GM12878 (cell line): Measurements from ENCODE around the gene ZNF407. TPM values are rescaled to one million over a fixed set of nuclear protein-coding genes. Genes with fewer than 3 reads are reported as not detected.

ENCODE experiments used
- ATAC-seq: fragments of 200-7000 bp; cut with Tn5 transposase; 3 replicates; pipeline ENCODE4 v1.9.1; 2020; ENCODE audit warnings: mild to moderate bottlenecking, moderate library complexity
- Bru-seq: library from RNA; stranded (reverse); fragments of 400-500 nt; gene quantifications from one replicate; lab custom pipeline; 2021; lab: Mats Ljungman, UMichigan
- BruChase-seq, 2 experiments: library from RNA; stranded (reverse); fragments of 400-500 nt; gene quantifications; one replicate each; lab custom pipeline; 2021; lab: Mats Ljungman, UMichigan
- BruUV-seq: library from RNA; stranded (reverse); fragments of 400-500 nt; replicated peaks from 2 replicates; lab custom pipeline; 2021; lab: Mats Ljungman, UMichigan
- CTCF ChIA-PET: fragments of 300-600 bp; sonication (Branson Sonifier 250); formaldehyde crosslinking; extraction: SDS; loops from one replicate; lab custom pipeline; 2021; ENCODE audit warnings: inconsistent platforms; lab: Yijun Ruan, JAX
- POLR2A ChIA-PET: fragments of 350-600 bp; formaldehyde crosslinking; extraction: SDS; loops from one replicate; lab custom pipeline; 2021; ENCODE audit warnings: inconsistent platforms; lab: Charles Lee
- RAD21 ChIA-PET: fragments of 300-600 bp; sonication (Branson Sonifier 250); formaldehyde crosslinking; loops from one replicate; lab custom pipeline; 2023; ENCODE audit warnings: antibody characterized with exemption; ENCODE audit not compliant: unreplicated experiment; lab: Charles Lee
- SMC1A ChIA-PET: fragments of 300-600 bp; sonication (Branson Sonifier 250); formaldehyde crosslinking; loops from one replicate; lab custom pipeline; 2023; ENCODE audit not compliant: unreplicated experiment, uncharacterized antibody; lab: Charles Lee
- DNase-seq: peaks from one replicate; pipeline ENCODE4 v3.0.0-alpha.2; 2011; ENCODE audit warnings: low read depth, low spot score
- FAIRE-seq: peaks from 3 replicates; lab custom pipeline; 2011; peaks lifted over from hg19 to GRCh38; lab: Jason Lieb, UNC
- H2AFZ ChIP-seq: 2 replicates; pipeline ENCODE4 v1.6.0; 2011; ENCODE audit warnings: low read depth, low read length, control low read depth; ENCODE audit not compliant: control insufficient read depth
- H3K27ac ChIP-seq: 2 replicates; pipeline ENCODE4 v1.5.1; 2011; ENCODE audit warnings: control low read depth; ENCODE audit not compliant: control insufficient read depth, insufficient read depth
- H3K27me3 ChIP-seq, 2 experiments: replicated peaks in 1 of 2; 2 replicates each; pipeline versions ENCODE4 v1.6.0 to v1.6.1; 2011; ENCODE audit warnings: low read length in 1 of 2; ENCODE audit not compliant: control insufficient read depth in 2 of 2, insufficient read depth in 2 of 2
- H3K36me3 ChIP-seq, 2 experiments: 2 replicates each; pipeline ENCODE4 v1.5.1; 2011; ENCODE audit warnings: low read length in 1 of 2; ENCODE audit not compliant: control insufficient read depth in 2 of 2, insufficient read depth in 2 of 2
- H3K4me1 ChIP-seq: 2 replicates; pipeline ENCODE4 v1.6.1; 2011; ENCODE audit warnings: mild to moderate bottlenecking, low read length, moderate library complexity, mixed read lengths; ENCODE audit not compliant: control insufficient read depth, insufficient read depth
- H3K4me2 ChIP-seq: 2 replicates; pipeline ENCODE4 v1.6.0; 2011; ENCODE audit warnings: control low read depth; ENCODE audit not compliant: control insufficient read depth, insufficient read depth
- H3K4me3 ChIP-seq: fragments of 200-600 bp; sonication (generic); 2 replicates; pipeline ENCODE4 v1.5.1; 2016
- H3K79me2 ChIP-seq: 2 replicates; pipeline ENCODE4 v1.6.0; 2011; ENCODE audit warnings: low read length; ENCODE audit not compliant: control insufficient read depth, insufficient read depth
- H3K9ac ChIP-seq: 2 replicates; pipeline ENCODE4 v1.8.0; 2011; ENCODE audit warnings: low read length, control low read depth, mixed read lengths; ENCODE audit not compliant: control insufficient read depth, insufficient read depth
- H3K9me3 ChIP-seq: replicated peaks from 3 replicates; pipeline ENCODE4 v1.5.1; 2011; ENCODE audit warnings: mild to moderate bottlenecking, low read length; ENCODE audit not compliant: control insufficient read depth, insufficient read depth
- H4K20me1 ChIP-seq: 2 replicates; pipeline ENCODE4 v1.6.0; 2011; ENCODE audit not compliant: control insufficient read depth, insufficient read depth
- GABPA ChIP-seq: IDR thresholded peaks from 2 replicates; pipeline ENCODE4 v1.6.1; 2014; ENCODE audit warnings: antibody characterized with exemption, low read depth, mild to moderate bottlenecking, inconsistent platforms
- HCFC1 ChIP-seq: fragments of 150-350 bp; IDR thresholded peaks from 2 replicates; pipeline ENCODE4 v1.6.1; 2014; ENCODE audit warnings: low read length
- MTA2 ChIP-seq: fragments of 450-650 bp; IDR thresholded peaks from 2 replicates; pipeline ENCODE4 v1.6.1; 2016; ENCODE audit warnings: low read depth, mild to moderate bottlenecking, moderate library complexity
- RAD51 ChIP-seq: fragments of 450-650 bp; IDR thresholded peaks from 2 replicates; pipeline ENCODE4 v1.6.1; 2016; ENCODE audit warnings: moderate library complexity, mild to moderate bottlenecking, inconsistent platforms
- SIX5 ChIP-seq: IDR thresholded peaks from 2 replicates; pipeline ENCODE4 v1.6.1; 2011; ENCODE audit warnings: mild to moderate bottlenecking, low read depth, low read length, moderate library complexity; ENCODE audit not compliant: severe bottlenecking
- SPI1 ChIP-seq: IDR thresholded peaks from 2 replicates; pipeline ENCODE4 v1.6.1; 2011; ENCODE audit warnings: low read depth, mild to moderate bottlenecking, low read length, moderate library complexity, borderline replicate concordance; ENCODE audit not compliant: insufficient read depth
- SRF ChIP-seq, 2 experiments: IDR thresholded peaks; 2 replicates each; pipeline ENCODE4 v1.6.1; 2011; ENCODE audit warnings: low read depth in 2 of 2, low read length in 2 of 2, mild to moderate bottlenecking in 1 of 2, moderate library complexity in 1 of 2
- SUPT20H ChIP-seq: IDR thresholded peaks from 2 replicates; pipeline ENCODE4 v1.6.1; 2011; ENCODE audit warnings: low read depth, mild to moderate bottlenecking, low read length, moderate library complexity, borderline replicate concordance; ENCODE audit not compliant: control insufficient read depth
- TAF1 ChIP-seq: IDR thresholded peaks from 2 replicates; pipeline ENCODE4 v1.6.1; 2011; ENCODE audit warnings: mild to moderate bottlenecking, low read depth, low read length, borderline replicate concordance
- ZBTB40 ChIP-seq: fragments of 450-650 bp; IDR thresholded peaks from 2 replicates; pipeline ENCODE4 v1.6.1; 2016; ENCODE audit warnings: mild to moderate bottlenecking, moderate library complexity, borderline replicate concordance
- WGBS: methylation state at CpG from one replicate; pipeline ENCODE4 v1.1.6; 2016; ENCODE audit warnings: low lambda C conversion rate; ENCODE audit not compliant: insufficient replicate concordance, insufficient coverage; ENCODE audit errors: missing lambda C conversion rate; 5-methylcytosine and 5-hydroxymethylcytosine counted together
- in situ Hi-C: fragments of 300-500 bp; cut with MboI; formaldehyde crosslinking; loops from 9 replicates; pipeline ENCODE4 v1.14.3; 2018; ENCODE audit warnings: mixed read lengths
- intact Hi-C: fragments of 100-400 bp; cut with micrococcal nuclease; formaldehyde crosslinking; loops from one replicate; pipeline ENCODE4 v1.14.2; 2022; ENCODE audit not compliant: unreplicated experiment
- long read RNA-seq, 2 experiments: library from polyadenylated mRNA; unstranded; transcript quantifications; one replicate each; pipeline ENCODE4 v2.0.0, GENCODE V29; 2019 to 2020
- polyA minus RNA-seq, 3 experiments: library from RNA; depleted of rRNA, polyadenylated mRNA; stranded (reverse); fragments of >200 nt; gene quantifications; 2 replicates each; pipeline ENCODE4 v1.2.3, GENCODE V29; 2011
- polyA plus RNA-seq, 11 experiments: library from polyadenylated mRNA; depleted of rRNA in 4 of 11; unstranded in 6 of 11; stranded (reverse) in 5 of 11; fragments of >200 nt; fragmentation: Nextera tagmentation in 4 of 11; fragmentation: Illumina TruSeq in 1 of 11; extraction: Ambion mirVana in 4 of 11; extraction: Trizol in 1 of 11; gene quantifications; 1 replicate in 1 of 11; 2 replicates in 10 of 11; pipeline versions ENCODE4 v1.2.1 to v1.2.3, GENCODE V29; 2011 to 2016; ENCODE audit warnings: inconsistent platforms in 2 of 11, missing spikeins in 2 of 11, low read depth in 1 of 11
- total RNA-seq, 4 experiments: library from RNA; depleted of rRNA in 3 of 4; stranded (reverse); fragments of >200 nt in 3 of 4; fragmentation: Illumina TruSeq in 1 of 4; extraction: Trizol in 1 of 4; gene quantifications; 2 replicates each; pipeline versions ENCODE4 v1.2.1 to v1.2.3, GENCODE V29; 2013 to 2021

Gene ZNF407
- total RNA-seq (2013; cell fraction: nucleolus; rRNA removed) = 81.4 and 81.8 TPM in 2 replicates
- 10.1 and 11.2 TPM in 2 replicates for total RNA-seq (2014; rRNA removed)
- 11.0 TPM in 2 replicates for total RNA-seq (2014; rRNA removed; fragmentation: Illumina TruSeq; extraction: Trizol)
- total RNA-seq (2021) = 10.3 and 11.6 TPM in 2 replicates
- polyA plus RNA-seq (2011; ENCODE audit: low read depth) = 2.1 TPM
- 3.9 and 4.5 TPM in 2 replicates for polyA plus RNA-seq (2011; rRNA removed)
- 3.0 and 4.1 TPM in 2 replicates for polyA plus RNA-seq (2011; cell fraction: cytosol; rRNA removed)
- 7.4 and 10.7 TPM in 2 replicates for polyA plus RNA-seq (2011; cell fraction: nucleus; rRNA removed)
- 2.9 and 3.1 TPM in 2 replicates for polyA plus RNA-seq (2012)
- polyA plus RNA-seq (2014; fragmentation: Illumina TruSeq; extraction: Trizol) = 4.8 and 5.7 TPM in 2 replicates
- polyA plus RNA-seq (2014; fragmentation: Nextera tagmentation; extraction: Ambion mirVana) = under 1 TPM; 0.69 to 0.88 TPM
- polyA plus RNA-seq (2014; rRNA removed) = 4.1 and 4.7 TPM in 2 replicates
- polyA plus RNA-seq (2016; fragmentation: Nextera tagmentation; extraction: Ambion mirVana) = 1 to 10 TPM; 5.8 to 6.3 TPM
- 32.5 and 34.8 TPM in 2 replicates for polyA minus RNA-seq (2011; rRNA and poly(A)+ RNA removed)
- 4.3 and 7.4 TPM in 2 replicates for polyA minus RNA-seq (2011; cell fraction: cytosol; rRNA and poly(A)+ RNA removed)
- 63.2 and 96.7 TPM in 2 replicates for polyA minus RNA-seq (2011; cell fraction: nucleus; rRNA and poly(A)+ RNA removed)
- Bru-seq, nascent RNA = percentile 61 among the genes with signal in this experiment
- BruChase-seq, experiment 1, labeled RNA remaining after a 6-hour chase = percentile 57 among the genes with signal in this experiment
- percentile 63 among the genes with signal in this experiment for BruChase-seq, experiment 2, labeled RNA remaining after a 2-hour chase
- long read RNA-seq, experiment 1, full-length matches to known transcripts = 2 of 3 reads
- long read RNA-seq, experiment 1, partial matches to known transcripts = 0 of 3 reads
- long read RNA-seq, experiment 1, other reads (novel, unspliced or antisense) = 1 of 3 reads
- long read RNA-seq, experiment 2, full-length matches to known transcripts = 1 of 21 reads
- long read RNA-seq, experiment 2, partial matches to known transcripts = 11 of 21 reads
- long read RNA-seq, experiment 2, other reads (novel, unspliced or antisense) = 9 of 21 reads

DNA sequence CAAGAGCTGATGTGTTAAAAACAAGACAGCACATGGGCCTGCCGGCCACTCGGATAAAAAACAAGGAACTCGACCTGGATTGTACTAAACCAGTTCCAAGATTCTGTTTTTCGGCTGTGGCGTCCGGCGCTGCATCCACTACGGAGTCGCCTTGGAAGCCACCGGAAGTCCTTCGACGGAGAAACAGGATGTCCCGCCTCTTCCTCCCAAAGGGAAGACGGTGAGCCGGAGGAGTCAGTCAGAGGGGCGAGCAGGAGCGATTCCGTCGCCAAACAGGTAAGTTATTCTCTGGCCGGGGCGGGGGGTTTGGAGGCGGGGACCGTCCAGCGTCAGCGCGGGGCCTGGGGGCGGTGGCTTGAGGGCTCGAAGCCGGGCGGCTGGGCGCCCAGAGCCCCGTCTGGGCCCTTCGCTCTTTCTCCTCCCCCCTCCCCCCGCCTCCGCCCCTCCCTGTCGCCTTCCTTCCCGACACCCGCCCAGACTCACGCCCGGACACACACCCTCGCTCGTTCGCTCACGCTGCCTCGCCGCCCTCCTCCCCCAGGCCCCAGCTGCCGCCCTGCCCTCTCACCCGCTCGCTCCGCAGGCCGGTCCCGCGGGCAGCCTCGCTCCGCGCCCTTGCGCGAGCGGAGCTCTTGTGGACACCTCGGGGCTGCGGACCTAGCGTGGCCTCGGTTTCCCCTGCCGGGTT is at the start of gene ZNF407:
ZNF407 (plus strand) TSS at position 209 of the 688 bp plus-strand sequence. CDS start 33,150 bp downstream, outside the sequence.
- in situ Hi-C loops (loop anchor here (5.0 kb wide), 1 partner anchor 101 kb away; the partner anchor contains the start of gene CNDP2), intact Hi-C loops (loop anchor here (1.0 to 5.0 kb wide), 3 partner anchors 102 to 1894 kb away; partner anchors contain the start of genes CNDP2 and TSHZ1)
- H2AFZ ChIP-seq = peak within 1 kb of the TSS; percentile 98
- H3K9ac ChIP-seq = peak within 1 kb of the TSS; percentile 99
- peak within 1 kb of the TSS; percentile 99 for H3K27ac ChIP-seq
- WGBS = under 1% methylated on average over 35 of the region's 64 CpGs
- ATAC-seq (peak; percentile 90), DNase-seq (peak; percentile 61), FAIRE-seq (peak; percentile 41)
- peaks cover 60% of the 10 kb centered on the region for H3K79me2 ChIP-seq
- BruUV-seq = no TSS peak
- no peaks in the 10 kb centered on the region for H4K20me1 ChIP-seq
- ChIA-PET POLR2A (interaction anchor here (0.6 to 1.7 kb wide), 6 partner anchors 12 to 397 kb away, joined by 3 to 5 read pairs (median 4); partner anchors contain the start of gene CNDP2), SMC1A (interaction anchor here (1.0 to 1.6 kb wide), 4 partner anchors 21 to 271 kb away, joined by 3 read pairs; partner anchors contain the start of gene CNDP2), CTCF (interaction anchor here (1.3 to 1.8 kb wide), 3 partner anchors 12 to 98 kb away, joined by 4 to 6 read pairs (median 6); no protein-coding TSS in a partner anchor), RAD21 (no interaction called here)
- peak within 1 kb of the TSS; percentile 89 for H3K4me2 ChIP-seq
- peaks cover 7% of the 10 kb centered on the region for H3K4me1 ChIP-seq
- H3K36me3 ChIP-seq = peaks cover 0 to 7% of the 10 kb centered on the region in 2 experiments; a peak in 2 of 4 replicates
- no peaks in the 10 kb centered on the region for H3K27me3 ChIP-seq
- H3K4me3 ChIP-seq = peak within 1 kb of the TSS; percentile 99
- H3K9me3 ChIP-seq = no peaks in the 10 kb centered on the region; the same call in 2 of the 3 replicates
- peak; percentile 73 to 87 for TF ChIP-seq SRF (IDR thresholded peaks at IDR 0.05; ENCODE audit: low read depth in 2 of 2, low read length in 2 of 2)
- peak; percentile 55 for TF ChIP-seq SIX5
- TF ChIP-seq SUPT20H = no peak
- no peak for TF ChIP-seq MTA2
- TF ChIP-seq RAD51 = 0 out of 2 replicates have a peak, but pooled peaks have one; percentile 12
- TF ChIP-seq HCFC1 = peak; percentile 66
- peak; percentile 96 for TF ChIP-seq GABPA
- peak; percentile 77 for TF ChIP-seq TAF1
- TF ChIP-seq ZBTB40 = peak; percentile 98
- TF ChIP-seq SPI1 = peak; percentile 48
